ENCODE results near the gene PLCB1.
"Not testable (repeated sequence)": the region's sequence is repeated elsewhere in the genome, so short reads cannot be mapped to it uniquely, and the experiment has no call there.

PLCB1 gene

DNA sequence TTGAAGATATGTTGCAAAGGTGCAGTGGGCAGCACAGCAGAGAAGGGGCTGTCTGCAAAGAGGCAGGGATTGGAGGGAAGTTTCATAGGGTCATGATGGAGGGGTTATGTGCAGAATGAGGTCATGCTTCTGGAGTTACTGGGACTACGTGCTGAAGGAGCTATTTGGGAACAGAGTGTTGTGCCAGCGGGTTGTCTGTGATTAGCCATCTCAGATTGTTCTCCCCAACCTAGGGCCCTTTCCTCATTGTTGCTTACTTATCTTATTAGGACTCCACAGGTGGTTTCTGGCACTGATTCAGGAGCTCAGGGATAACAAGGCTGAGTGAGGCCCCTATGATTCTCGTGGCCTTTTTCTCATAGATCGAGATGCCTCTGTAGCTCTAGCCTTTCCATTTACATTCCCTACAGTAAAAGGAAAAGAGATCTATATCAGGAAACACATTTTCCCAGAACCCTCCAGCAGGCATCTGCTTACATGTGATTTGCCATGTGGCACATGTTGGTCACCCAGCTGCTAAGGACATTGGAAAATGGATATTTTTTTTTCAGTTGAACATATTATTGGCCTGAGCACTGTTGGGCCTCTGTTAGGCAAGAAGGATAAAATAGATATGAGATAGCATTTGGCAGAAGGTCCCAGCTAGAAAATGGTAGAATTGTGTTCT, 507.2 kb downstream of the PLCB1 start:
- DNase-seq (ENCODE audit: low read depth, low spot score): no peak
- no peak overlapping the region for H3K4me3 ChIP-seq (ENCODE audit: low read length)

DNA sequence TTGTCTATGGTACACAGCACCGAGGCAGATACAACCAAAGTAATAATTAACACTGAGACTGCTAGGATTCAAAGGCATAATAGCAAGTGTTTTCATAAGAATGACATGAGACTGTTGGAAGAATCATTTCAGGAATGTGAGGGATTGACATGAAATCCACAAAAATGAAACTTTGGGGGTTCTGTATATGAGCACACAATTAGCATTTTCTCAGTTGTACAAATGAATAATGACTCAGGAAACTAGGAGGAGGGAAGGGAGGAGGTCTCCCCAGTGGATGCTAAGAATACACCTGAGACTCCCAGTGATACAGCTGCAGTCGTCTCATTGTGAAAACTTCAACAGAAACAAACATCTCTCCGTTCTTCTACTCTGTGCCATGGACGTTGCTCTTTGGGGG, 508.4 kb downstream of the PLCB1 start:
- no peak overlapping the region for H3K4me3 ChIP-seq (ENCODE audit: low read length)
- DNase-seq (ENCODE audit: low read depth, low spot score): no peak

GRCh38 chr20:8642247-8642646, 510.2 kb downstream of the PLCB1 start:
- DNase-seq (ENCODE audit: low read depth, low spot score): no peak
- no peak overlapping the region for H3K4me3 ChIP-seq (ENCODE audit: low read length)

- DNase-seq (ENCODE audit: low read depth, low spot score); H3K4me3 ChIP-seq (ENCODE audit: low read length): not testable (repeated sequence)
These were observed 512.4 kb downstream of the PLCB1 start for GRCh38 chr20:8644468-8644867.

- no peak for DNase-seq (ENCODE audit: low read depth, low spot score)
- no peak overlapping the region for H3K4me3 ChIP-seq (ENCODE audit: low read length)
These were observed 513.3 kb downstream of the PLCB1 start for GRCh38 chr20:8645326-8645725.

DNA sequence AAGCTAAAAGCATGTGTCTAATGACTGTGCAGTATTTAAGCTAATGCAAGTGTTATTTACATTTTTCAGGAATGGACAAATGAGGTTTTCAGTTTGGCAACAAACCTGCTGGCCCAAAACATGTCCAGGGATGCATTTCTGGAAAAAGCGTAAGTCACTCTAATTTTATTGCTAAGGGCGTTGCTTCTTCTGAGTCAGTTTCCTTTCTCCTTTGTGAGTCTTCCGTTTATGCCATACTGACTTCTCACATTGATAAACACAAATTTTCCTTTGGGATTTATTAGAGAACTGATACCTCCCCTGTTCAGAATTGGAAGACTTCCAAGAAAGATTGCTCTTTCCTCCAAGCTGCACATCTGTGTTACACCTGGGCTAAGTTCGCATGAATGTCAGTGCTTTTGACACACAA, 514.0 kb downstream of the PLCB1 start:
- no peak for DNase-seq (ENCODE audit: low read depth, low spot score)
- no peak overlapping the region for H3K4me3 ChIP-seq (ENCODE audit: low read length)

DNA sequence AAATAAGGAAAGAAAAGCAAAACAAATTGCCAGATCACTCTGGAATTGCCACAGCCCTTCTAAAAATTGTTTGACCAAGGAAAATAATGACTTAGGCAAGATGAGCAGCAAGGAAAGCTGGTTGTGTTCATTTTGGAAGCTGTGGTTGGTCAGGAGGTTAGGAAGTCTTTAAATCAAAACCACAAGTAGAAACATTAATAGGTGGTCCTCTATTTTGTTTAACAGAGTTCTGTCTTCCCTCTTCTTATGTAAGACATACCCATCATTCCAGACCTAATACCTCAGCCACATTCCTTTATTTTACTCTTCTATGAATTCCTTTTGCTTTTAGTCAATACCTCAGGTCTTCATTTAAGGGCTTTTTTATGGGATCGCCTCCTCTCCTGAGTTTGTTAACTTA, 514.6 kb downstream of the PLCB1 start:
- DNase-seq (ENCODE audit: low read depth, low spot score): no peak
- H3K4me3 ChIP-seq (ENCODE audit: low read length): no peak overlapping the region

- DNase-seq (ENCODE audit: low read depth, low spot score): no peak
- no peak overlapping the region for H3K4me3 ChIP-seq (ENCODE audit: low read length)
These were observed 515.9 kb downstream of the PLCB1 start for GRCh38 chr20:8647961-8648441.

GRCh38 chr20:8648466-8648865, 516.4 kb downstream of the PLCB1 start:
- no peak for DNase-seq (ENCODE audit: low read depth, low spot score)
- no peak overlapping the region for H3K4me3 ChIP-seq (ENCODE audit: low read length)

DNA sequence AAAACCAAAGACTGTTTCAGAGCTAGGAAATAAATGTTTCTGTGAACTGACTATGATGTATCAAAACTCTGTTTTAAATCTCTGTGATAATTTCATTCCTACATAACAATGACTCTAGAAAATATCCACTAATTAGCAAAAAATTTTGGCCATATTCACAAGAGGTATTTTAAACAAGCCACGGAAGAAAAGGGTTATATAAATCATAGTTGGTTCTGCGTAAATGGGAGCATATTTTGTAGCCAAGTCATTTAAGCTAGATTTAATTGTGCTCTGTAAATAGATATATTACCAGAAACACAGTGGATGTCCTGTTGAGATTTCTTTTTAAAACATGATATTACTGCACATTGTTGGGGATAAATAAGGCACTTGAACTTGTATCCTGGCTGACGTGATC, 520.3 kb downstream of the PLCB1 start:
- no peak overlapping the region for H3K4me3 ChIP-seq (ENCODE audit: low read length)
- no peak for DNase-seq (ENCODE audit: low read depth, low spot score)

GRCh38 chr20:8654486-8654885, 522.4 kb downstream of the PLCB1 start:
- no peak overlapping the region for H3K4me3 ChIP-seq (ENCODE audit: low read length)
- no peak for DNase-seq (ENCODE audit: low read depth, low spot score)

GRCh38 chr20:8656335-8656734, 524.3 kb downstream of the PLCB1 start:
- DNase-seq (ENCODE audit: low read depth, low spot score): no peak
- no peak overlapping the region for H3K4me3 ChIP-seq (ENCODE audit: low read length)

DNA sequence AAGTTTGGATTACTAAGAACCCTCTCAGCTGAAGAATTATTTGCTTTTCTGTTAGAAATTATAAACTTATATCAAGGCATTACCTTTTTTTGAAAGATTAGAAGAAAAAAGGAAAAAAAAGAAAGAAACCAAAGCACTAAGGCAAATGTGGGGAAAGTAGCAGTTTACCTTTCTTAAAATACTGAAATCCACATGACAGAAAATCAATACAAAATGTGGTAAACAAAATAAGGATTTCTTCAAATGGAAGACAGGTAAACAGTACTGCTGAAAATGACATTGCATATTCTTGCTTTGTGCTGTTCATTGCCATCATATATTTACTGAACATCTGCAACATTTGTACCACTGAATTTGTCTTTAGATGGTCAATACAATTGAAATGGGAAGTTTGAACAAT, 525.6 kb downstream of the PLCB1 start:
- DNase-seq (ENCODE audit: low read depth, low spot score): no peak

DNA sequence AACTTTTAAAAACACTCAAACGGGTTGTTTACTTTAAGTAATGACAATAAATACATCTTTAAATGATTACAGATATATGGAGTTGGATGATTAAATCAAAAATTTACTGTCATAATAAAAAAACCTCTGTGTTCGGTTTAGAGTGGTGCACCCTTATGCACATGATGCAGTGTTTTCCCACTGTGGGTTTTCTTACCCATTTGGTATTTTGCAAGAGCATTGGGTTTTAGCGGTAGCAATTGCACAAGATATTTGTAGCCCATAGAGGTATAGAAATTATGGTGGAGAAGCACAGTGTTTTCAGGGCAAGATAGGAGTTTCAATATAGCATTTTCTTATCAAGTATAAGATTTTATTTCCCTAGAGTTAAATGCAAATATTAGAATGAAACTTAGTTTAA, 526.0 kb downstream of the PLCB1 start:
- no peak for DNase-seq (ENCODE audit: low read depth, low spot score)
- no peak overlapping the region for H3K4me3 ChIP-seq (ENCODE audit: low read length)

More for the DNA sequence above, 525.6 kb downstream of the PLCB1 start:
- H3K4me3 ChIP-seq (ENCODE audit: low read length): no peak overlapping the region

DNA sequence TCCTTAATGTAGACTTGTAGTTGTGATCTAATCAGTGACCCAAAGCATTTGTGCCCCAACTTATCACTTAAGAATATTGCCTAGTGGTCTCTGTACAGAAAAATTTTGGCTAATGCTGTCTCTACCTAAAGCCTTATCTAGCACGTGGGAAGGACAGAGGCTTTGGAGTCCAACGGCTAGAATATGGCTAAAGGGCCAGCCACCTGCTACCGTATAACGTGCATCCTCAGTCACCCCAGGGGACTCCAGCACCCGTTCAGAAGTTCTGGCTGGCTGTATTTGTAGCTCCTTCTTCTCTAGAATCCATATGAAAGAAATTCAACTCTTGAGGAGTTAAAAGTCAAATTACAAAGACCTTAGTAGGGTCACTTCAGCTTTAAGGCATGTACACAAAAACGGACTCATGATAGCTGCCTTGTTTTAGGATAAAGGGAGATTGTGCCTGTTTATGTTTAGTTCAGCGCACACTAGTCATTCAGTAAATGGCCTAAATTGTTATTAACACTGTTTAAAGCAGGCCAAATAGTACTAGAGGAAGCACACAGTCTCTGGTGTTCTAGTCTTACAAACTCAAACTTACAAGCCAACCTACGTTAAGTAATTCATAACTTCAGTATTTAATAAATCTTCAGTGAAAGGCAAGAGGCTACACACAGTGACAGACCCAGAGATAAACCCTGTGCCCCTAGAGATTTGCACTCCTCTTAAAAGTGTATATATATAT, 529.3 kb downstream of the PLCB1 start:
- DNase-seq (ENCODE audit: low read depth, low spot score): no peak
- H3K4me3 ChIP-seq (ENCODE audit: low read length): no peak overlapping the region

GRCh38 chr20:8662433-8662954, 530.4 kb downstream of the PLCB1 start:
- no peak for DNase-seq (ENCODE audit: low read depth, low spot score)

GRCh38 chr20:8663424-8663823, 531.4 kb downstream of the PLCB1 start:
- no peak overlapping the region for H3K4me3 ChIP-seq (ENCODE audit: low read length)
- DNase-seq (ENCODE audit: low read depth, low spot score): no peak

More at GRCh38 chr20:8662433-8662954, 530.4 kb downstream of the PLCB1 start:
- H3K4me3 ChIP-seq (ENCODE audit: low read length): no peak overlapping the region

DNA sequence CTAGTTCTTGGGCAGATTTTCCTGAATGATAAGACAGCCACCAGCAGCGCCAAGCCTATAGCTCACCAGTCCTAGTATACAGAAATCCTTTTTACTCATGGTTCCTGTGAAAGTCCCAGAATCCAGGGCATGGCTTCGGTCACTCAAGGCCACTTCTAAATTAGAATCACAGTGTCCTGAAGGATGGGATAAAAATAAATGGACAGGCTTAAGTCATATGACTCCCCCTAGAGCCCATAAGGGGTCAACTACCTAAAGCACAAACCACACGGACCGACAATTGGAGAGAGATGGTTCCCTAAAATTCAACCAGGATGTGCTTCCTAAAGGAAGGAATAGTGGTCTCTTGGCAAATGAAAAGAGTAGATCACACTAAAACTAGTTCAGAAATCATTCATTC, 532.7 kb downstream of the PLCB1 start:
- no peak for DNase-seq (ENCODE audit: low read depth, low spot score)
- no peak overlapping the region for H3K4me3 ChIP-seq (ENCODE audit: low read length)

DNA sequence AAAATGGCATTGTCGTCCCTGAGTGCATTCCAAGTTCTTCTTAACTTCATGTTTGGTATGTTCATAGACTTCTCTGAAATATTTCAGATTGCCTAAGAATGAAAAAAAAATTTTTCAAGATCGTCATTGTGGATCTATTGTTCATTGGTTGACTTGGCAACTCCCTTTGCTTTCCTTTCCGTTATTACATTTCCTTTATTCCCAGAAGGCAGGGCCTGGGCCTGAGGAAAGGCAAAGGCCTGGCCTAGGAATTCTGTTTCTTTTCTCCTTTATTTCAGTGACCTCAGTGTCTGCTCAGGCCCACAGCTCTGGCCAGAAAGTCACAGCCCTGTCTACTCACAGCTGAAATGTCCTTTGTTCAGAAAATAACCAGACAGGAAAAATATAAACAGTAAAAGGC, 535.2 kb downstream of the PLCB1 start:
- DNase-seq (ENCODE audit: low read depth, low spot score): no peak
- no peak overlapping the region for H3K4me3 ChIP-seq (ENCODE audit: low read length)

DNA sequence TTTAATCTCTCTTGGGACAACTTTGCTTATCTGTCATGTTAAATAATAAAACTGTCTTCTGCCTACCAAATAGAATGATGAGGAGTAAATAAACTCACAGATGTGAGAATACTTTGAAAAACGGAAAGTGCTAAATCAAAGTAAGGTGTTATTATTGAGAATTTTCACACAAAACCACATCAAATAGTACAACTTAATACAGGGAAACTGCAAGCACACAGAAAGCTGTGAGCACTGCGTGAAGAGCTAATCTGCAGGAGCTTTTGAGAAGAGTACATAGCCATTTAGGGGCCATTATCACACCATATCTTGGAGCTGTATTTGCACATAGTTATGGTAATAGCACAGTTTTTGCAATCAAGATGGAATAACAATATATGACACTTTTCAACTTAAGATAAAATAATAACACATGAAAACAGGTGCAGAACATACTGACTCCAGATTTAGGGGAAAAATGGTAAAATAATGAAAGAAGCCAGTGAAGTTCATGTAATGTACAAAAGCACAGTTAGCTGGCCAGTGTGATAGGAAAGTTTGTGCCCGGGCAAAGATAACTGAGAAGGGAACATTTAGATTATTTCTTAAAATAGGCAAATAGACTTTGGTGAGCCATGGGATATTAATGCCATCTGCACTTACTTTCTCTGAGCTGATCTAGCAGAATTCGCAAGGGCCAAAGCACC, 538.3 kb downstream of the PLCB1 start:
- no peak overlapping the region for H3K4me3 ChIP-seq (ENCODE audit: low read length)
- peak; percentile 33 for DNase-seq (ENCODE audit: low read depth, low spot score)

Data from Jurkat, Clone E6-1 (cell line).